AG09319 (cell line): Measurements from ENCODE around the gene PAIP1.
"Not testable (repeated sequence)": the region's sequence is repeated elsewhere in the genome, so short reads cannot be mapped to it uniquely, and the experiment has no call there.

Source experiments
- DNase-seq: peaks from one replicate; pipeline ENCODE4 v3.0.0-alpha.2; 2010; ENCODE audit warnings: low read depth; ENCODE audit errors: extremely low read depth
- CTCF ChIP-seq: IDR thresholded peaks from 2 replicates; pipeline ENCODE4 v1.5.1; 2011; ENCODE audit warnings: low read depth, mild to moderate bottlenecking, inconsistent platforms, low read length, moderate library complexity

Gene PAIP1

GRCh38 chr5:43556857-43557542, at the start of gene PAIP1:
Gene PAIP1, minus strand, starts transcription at chr5:43557077. Its CDS starts 231 bp downstream, at chr5:43556846.
- peak; percentile 19 for TF ChIP-seq CTCF
- peak; percentile 73 for DNase-seq

GRCh38 chr5:43606351-43606750, 49.5 kb upstream of the PAIP1 start:
- DNase-seq = no peak
- TF ChIP-seq CTCF = no peak

GRCh38 chr5:43604699-43605098, 47.8 kb upstream of the PAIP1 start:
- TF ChIP-seq CTCF = no peak
- no peak for DNase-seq

- DNase-seq = no peak
- no peak for TF ChIP-seq CTCF
Measured at GRCh38 chr5:43603344-43604217, 46.7 kb upstream of the PAIP1 start.

GRCh38 chr5:43602461-43603343, 45.8 kb upstream of the PAIP1 start, which contains the start of gene NNT:
Gene NNT, plus strand, starts transcription at chr5:43603180. Its CDS starts 6,016 bp downstream, at chr5:43609196.
- no peak for TF ChIP-seq CTCF
- no peak for DNase-seq

- TF ChIP-seq CTCF = no peak
- DNase-seq = no peak
Measured at GRCh38 chr5:43601454-43602260, 44.8 kb upstream of the PAIP1 start.

GRCh38 chr5:43598927-43599326, 42.0 kb upstream of the PAIP1 start:
- not testable (repeated sequence) for DNase-seq
